GM18517 (cell line): ENCODE data around the gene BTG4.

Experiments used
- ATAC-seq: cut with Tn5 transposase; IDR thresholded peaks from one replicate; pipeline ENCODE4 v1.9.1; 2021; ENCODE audit warnings: mild to moderate bottlenecking, moderate library complexity; ENCODE audit not compliant: unreplicated experiment

Gene BTG4

DNA sequence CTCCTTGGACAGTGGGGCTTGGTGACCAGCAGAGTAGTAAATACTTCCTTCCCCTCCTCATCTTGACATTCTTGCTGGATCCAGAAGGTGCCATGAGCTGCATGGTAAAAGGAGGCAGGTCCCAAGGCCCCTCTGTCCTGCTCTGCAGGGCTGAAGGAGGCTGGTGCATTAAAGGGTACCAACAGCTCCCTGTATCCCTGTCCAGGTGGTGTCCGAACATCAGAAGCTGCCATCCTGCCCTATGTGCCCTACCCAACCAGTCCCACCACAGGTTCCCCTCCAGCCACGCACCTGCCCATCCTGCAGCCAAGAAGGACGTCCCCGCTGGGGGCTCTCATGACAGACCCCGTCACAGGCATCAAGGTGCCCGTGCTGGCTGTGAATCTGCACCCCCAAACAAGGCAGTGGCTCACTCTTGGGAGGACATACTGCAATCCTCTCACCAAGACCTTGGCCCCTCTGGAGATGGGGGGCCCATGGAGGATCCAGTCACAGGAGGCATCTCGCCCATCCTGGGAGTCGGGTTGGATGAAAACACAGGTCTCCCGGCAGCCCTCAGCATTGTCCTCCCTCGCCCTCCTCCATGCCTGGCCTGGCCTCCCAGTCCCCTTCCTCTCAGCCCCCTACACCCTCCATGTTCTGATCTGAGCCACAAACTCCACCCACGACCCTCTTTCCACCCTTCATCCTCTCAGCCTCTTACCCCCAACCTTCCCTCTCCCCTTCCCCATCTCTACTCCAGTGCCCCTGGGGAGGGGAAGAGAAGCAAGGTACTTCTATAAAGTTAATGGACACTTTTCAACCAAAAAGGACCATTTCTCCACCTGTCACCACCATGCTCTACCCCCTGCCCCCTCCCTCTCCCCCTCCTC is 55.1 kb downstream of the BTG4 start:
- no peak for ATAC-seq

DNA sequence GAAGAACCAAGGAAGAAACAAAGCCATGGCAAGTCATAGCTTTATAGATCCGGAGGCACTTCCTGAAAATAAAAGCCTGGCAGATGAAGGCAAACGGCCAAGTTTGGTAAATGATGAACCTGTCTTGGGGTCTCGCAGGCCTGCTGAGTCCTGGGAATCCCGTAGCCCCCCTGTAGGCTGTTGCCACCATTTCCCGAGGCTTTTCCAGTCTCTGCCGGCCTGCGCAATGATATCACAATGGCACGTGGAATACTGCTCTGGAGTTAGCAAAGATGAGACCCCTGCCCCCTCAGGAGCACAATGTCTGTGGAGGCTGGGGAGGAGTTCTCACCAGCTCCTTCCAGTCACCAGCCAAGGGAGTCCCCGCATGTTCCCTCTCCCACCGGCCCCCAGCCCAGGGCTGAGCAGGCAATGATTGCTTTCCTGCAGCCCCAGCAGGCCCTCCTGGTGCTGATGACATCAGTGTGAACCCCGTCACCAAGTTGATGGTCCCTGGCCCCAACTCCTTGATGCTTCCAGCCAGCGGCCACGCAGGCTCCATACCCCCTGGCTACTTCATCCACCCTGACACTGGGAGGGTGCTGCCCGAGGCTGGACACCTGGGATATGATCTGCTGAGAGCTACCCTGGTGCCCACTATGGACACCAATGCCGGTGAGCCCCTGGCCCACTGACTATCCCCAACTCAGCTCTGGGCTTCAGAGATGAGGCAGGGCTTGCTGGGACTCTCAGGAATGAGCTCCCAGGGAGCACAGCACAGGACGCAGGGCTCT is 55.9 kb downstream of the BTG4 start:
- no peak for ATAC-seq

DNA sequence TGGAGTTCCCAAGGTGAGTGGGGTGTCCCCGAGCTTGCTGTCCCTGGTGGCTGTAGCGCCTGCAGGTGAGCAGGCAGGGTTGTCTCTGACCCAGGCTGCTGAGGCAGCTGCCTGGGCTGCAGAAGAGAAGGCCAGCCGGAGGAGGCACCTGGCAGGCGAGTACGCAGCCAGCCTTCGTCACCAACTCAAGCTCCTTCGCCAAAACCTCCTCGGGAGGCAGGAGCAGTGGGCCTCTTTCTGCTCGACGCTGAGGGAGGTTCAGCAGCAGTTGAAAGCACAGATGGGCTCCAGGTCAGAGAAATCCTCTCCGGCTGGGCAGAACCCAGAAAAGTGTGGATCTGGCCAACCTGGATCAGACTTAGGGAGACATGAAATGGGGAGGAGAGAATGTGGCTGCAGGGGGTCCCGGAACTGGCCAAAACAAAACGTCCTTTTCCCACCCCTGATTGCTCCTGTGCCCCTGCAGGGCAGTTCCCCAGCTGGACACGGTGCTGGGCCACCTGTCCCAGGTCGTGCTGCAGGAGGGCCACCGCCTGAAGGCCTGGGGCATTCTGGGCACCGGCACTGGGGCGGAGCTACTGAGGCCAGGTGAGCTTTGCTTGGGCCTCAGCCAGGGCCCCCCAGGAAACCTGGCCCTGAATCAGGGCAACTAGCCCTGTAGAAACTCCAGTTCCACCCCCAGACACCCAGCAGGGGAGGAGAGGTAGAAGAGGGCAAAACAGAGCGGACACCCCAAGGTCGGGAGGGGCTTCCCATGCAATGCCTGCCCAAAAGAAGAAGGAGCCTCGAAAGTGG is 56.7 kb downstream of the BTG4 start:
- no peak for ATAC-seq

DNA sequence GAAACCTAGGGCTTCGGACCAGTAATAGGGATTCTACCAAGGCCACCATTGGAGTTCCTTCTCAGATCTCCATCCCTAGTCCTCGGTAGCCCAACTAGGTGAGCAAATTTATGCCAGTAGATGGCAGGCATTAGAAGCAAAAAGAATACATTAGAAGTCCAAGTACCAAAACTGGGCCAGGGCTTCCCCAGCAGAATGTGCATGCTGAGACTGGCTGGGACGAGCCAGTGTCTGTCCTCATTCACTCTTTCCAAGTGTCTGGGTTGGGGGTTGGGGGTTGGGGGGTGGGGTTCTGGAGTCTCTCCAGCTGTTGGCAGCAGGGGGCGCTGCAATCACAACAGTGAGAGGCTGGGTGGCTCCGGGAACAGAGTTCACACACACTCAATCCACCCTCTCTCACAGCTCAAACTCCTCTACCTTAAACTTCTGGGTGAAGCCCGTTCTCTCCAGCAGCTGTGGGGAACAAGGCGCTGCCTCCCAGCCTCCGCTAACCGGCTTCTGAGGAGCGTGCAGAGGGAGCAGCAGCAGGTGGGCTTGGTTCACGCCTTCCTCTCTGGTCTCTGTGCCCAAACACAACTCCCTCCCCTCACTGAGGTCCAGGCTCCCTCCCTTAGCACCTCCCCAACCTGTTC is 57.5 kb downstream of the BTG4 start:
- no peak for ATAC-seq

DNA sequence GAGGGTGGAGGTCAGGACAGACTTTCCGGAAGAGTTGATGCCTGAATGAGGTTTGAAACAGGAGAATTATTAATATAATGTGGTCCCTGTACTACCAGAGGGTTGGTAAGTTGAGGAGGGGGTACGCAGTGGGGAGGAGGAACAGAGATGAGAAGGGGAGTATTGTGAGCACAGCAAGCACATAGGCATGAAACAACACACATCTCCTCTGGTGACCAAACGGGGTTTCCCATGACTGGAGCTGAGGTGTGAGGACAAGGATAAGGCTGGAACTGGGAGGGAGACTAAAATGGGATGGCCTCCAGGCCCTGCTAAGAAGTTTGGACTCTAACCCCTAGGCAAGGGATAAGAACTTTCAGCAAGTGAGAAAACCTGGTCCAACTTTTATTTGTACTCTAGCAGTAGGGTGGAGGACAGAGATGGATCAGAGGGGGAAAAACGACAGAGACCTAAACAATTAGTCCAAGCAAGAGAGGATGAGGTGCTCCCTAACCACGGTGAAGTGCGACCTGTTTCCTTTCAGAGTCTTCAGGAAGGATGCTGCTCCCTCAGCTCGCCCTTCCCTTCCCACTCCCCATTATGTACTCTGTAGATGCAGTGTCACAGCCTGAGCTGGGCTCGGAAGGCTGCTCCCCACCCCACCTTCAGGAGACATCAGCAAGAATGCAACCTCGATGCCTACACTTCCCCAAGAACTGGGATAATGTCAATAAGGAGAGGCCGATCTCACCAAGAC is 59.2 kb downstream of the BTG4 start:
- no peak for ATAC-seq

DNA sequence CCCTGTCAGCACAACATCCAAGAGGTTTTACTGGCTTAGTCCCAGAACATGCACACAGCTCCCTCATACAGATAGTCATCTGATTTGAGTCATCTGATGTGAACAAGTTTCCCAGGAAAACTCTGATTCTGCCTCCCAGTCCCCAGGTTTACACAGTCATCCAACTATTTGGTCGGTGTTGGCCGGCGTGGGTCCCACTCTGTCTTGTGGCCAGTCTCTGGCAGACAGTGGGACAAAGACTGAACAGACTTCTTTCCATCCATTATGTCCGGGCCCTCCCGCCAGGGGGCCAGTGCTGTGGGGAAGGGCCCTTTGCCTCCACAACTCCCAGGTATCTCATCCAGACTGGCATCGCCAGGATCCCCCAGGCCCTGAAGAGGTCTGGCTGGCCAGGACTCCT is 60.0 kb downstream of the BTG4 start:
- no peak for ATAC-seq

DNA sequence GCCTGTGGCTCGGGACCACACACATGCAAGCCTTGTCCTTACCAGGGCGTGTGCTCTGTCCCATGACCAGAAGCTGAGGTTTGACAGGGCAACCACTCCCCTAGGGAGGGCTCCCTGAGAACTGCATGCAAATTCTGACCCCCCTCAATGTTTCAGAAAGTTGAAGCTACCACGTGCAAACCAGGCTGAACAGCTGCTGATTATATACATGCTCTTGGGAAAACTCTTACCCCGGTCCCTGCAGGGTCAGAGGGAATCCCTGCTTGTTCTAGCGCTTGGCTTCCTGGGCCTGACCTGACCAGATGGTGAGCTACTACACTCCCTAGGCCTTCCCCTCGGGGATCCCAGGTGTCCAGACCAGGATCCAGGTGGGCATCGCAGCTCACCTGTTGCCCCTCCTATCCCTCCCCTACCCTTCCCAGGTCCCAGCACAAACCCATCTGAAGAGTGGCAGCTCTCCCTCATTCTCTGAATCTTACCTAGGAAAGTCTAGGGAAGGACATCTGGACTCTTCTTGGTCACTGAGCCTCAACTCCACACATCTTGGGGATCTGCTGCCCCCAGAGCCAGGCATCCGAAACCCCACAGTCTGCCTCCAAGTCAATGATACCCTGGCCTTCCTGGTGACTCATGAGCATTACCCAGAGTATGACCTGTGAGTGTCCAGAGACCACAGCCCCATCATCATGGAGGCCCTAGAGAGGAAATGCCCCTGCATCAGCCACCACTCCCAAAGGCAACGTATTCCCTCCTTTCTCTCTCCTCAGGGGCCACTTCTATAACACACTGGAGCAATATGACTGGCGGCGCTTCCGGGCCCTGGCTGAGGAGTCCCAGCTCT is 61.5 kb downstream of the BTG4 start:
- ATAC-seq = peak; percentile 81

DNA sequence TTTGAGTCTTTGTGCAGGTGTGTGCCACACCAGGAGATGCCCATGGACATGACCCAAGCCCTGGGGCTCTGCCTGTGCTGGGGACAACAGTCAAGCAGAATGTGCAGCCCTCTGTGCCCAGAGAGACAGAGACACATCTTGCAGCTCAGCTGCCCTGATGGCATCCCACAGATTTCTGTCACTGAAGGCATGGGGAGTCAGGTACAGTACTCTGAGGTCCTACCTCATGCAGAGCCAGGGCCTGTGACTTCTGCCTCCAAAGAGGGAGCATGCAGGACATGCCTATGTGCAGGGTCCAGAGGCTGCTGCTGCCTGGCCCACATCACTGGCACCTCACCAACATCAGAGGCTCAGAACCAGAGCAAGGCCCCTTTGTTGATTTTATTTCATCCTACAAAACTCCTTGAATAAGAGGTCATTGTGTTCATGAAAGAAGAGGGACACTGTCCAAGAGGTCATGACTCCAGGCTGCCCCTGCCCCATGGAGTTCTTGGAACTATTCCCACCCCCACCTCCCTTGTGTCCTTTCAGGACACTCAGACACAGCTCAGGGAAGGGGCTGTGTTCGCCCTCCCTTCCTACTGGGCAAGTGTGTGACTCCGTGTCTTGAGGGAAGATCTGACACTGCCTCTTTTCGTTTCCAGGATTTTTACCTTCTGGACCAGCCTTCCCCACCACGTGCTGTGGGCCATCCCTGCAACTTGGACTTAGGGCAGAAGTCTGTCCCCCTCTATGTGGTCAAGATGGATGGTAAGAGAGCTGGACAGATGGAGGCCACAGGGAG is 62.3 kb downstream of the BTG4 start:
- ATAC-seq = no peak

DNA sequence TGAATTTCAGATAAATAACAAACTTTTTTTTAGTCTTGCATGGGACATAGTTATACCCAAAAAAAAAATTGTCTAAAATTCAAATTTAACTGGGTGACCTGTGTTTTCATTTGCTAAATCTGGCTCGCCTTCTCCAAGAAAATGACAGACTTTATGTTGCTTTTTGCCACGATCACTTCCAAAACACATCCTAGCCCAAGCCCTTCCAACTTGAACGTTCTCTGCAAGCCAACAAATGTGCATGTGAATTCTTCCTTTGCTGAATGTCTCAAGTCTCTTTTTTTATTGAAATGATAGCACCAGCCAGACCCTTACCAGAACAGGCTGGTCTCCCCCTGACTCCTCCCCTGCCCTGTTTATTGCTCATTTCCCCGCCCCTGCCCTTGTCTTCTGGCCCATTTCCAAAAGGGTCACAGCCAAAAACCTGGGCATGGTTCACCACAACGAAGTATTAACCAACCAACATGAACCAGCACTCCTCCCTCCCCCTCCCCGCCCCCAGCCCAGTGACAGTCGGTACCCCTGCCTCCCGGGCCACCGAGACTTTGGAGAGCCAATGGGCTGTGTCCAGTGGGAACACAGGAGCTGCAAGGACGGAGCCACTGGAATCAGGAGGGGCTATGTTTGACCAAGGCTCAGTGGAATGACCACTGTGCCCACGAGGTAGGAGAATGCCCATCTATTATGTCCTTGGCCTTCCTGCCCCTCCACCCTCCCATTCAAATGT is 63.2 kb downstream of the BTG4 start:
- ATAC-seq = no peak

DNA sequence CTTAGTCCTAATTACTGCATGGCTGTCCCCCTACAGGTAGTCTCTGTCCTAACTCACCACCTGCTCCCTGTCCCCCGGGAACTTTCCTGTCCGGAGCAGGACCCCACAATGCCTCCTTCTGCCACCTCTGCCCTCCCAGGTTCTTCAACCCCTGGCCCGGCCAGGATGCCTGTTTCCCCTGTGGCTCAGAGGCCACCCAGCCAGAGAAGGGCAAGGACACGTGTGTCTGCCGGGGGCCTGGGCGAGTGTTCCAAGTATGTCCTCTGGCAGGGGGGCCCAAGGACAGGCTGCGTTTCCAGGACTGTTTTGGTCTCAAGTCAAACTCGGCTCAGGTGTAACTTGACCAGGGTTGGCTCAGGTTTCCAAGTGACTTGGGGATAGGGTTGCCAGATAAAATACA is 63.8 kb downstream of the BTG4 start:
- ATAC-seq = no peak

DNA sequence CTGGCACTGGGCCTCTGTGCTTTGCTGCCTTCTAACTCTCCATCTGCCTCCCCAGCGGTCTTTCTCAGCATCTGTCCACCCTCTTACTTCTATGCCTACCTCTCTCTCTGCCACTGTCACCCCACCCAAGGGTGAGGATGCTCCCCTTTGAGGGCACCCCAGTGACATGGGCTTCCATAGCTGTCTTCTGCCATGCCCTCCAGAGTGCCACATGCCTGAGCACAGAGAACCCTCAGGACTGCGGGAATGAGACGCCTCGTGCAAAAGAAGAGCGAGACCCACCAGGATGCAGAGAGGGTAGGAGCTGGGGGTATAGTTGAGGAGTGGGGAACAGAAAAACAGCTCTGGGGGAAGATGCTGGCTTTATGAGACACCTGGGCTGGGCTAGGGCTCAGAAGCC is 64.3 kb downstream of the BTG4 start:
- no peak for ATAC-seq

DNA sequence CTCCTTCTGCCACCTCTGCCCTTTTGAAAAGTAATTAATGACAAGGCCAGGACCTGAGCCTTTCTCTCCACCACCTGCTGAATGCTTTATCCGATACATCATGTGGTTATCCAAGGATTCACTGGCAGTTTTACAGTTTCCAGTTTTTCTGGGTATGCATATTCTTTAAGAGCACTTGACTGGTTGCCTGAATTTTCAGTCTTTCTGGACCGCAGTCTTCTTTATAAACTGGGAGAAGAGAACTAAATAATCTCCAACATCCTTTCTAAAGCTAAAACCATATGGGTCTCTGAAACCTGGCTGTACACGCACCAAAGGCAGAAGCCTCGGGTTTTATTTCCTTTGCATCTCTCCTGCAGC is 65.1 kb downstream of the BTG4 start:
- ATAC-seq = no peak

DNA sequence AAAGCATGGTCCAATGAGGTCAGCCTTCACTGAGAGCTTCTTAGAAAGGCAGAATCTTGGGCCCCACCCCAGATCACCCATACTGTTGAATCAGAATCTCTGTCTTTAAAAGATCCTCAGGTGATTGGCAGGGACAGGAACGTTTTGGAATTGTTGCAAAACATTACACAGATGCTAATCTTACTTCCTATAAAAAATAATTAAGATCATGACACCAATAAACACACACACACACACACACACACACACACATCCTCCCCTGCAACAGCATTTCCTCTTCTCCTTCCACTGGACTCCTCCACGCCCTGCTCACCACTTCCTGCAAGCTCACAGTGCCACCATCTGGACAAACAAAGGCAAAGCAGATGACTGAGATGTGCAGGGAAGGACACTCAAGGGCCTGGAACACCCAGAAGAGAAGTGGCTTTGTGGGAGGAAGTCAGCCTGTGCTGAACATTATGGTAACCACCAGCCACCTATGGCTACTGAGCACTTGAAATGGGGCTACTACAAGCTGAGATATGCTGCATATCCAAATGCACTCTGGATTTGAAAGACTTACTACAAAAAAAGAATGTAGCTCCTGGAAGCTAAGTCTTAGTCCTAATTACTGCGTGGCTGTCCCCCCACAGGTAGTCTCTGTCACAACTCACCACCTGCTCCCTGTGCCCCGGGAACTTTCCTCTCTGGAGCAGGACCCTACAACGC is 65.6 kb downstream of the BTG4 start:
- peak; percentile 95 for ATAC-seq

DNA sequence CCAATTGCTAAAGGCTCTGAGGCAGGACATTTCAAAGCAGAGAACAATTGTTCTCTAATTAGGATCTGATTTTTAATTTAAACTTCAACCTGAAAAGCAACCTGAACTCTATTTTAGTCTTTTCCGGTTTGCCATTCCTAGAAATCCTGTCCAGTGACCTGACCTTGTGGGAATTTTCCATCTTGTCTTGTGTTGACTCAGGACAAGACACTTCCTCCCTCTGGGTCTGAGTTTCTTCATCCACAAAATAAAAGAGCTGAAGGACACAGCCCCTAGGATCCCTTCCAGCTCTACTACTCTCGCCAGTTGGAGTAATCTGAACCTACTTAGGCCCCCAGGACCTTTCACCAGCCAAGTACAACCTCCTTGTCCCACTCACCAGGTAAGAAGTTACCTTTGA is 66.6 kb downstream of the BTG4 start:
- no peak for ATAC-seq
